Gastroesophageal sphincter (tissue), 4 donors: ENCODE measurements around the gene GLO1. TPM values are rescaled to one million over a fixed set of nuclear protein-coding genes. Genes with fewer than 3 reads are reported as not detected.
A peak's percentile ranks its signal among the peaks of the same experiment; 100 is the strongest.

Source experiments
- ATAC-seq: fragments of 150-250 bp; one replicate; pipeline ENCODE4 v1.9.1; 2016; ENCODE audit warnings: mild to moderate bottlenecking, moderate library complexity
- H3K27ac ChIP-seq, 4 donors: fragments of 200-600 bp; sonication (generic) in 3 of 4; 1 replicate in 3 of 4; 2 replicates in 1 of 4; pipeline ENCODE4 v1.5.1; 2016 to 2019
- H3K27me3 ChIP-seq: fragments of 200-600 bp; sonication (generic); one replicate; pipeline ENCODE4 v1.5.1; 2019
- H3K36me3 ChIP-seq, 2 donors: fragments of 200-600 bp; sonication (generic); one replicate each; pipeline ENCODE4 v1.5.1; 2019; ENCODE audit warnings: control low read depth in 1 of 2
- H3K4me1 ChIP-seq, 3 donors: fragments of 200-600 bp; sonication (generic); 1 replicate in 2 of 3; 2 replicates in 1 of 3; pipeline ENCODE4 v1.5.1; 2016 to 2019; ENCODE audit warnings: control low read depth in 2 of 3
- H3K4me3 ChIP-seq, 2 donors: fragments of 200-600 bp; sonication (generic); one replicate each; pipeline ENCODE4 v1.5.1; 2019; ENCODE audit warnings: mild to moderate bottlenecking in 1 of 2, moderate library complexity in 1 of 2
- H3K9me3 ChIP-seq, 3 donors: fragments of 200-600 bp; sonication (generic); one replicate each; pipeline ENCODE4 v1.5.1; 2017 to 2019; ENCODE audit warnings: control low read depth in 2 of 3
- EP300 ChIP-seq: sonication (generic); formaldehyde crosslinking; IDR thresholded peaks from one replicate; pipeline ENCODE4 v1.6.1; 2017; ENCODE audit warnings: antibody characterized with exemption, mild to moderate bottlenecking
- POLR2A ChIP-seq, 2 donors: fragments of 450-650 bp; IDR thresholded peaks; one replicate each; pipeline ENCODE4 v1.6.1; 2017; ENCODE audit warnings: antibody characterized with exemption in 2 of 2, mild to moderate bottlenecking in 2 of 2, moderate library complexity in 1 of 2
- POLR2AphosphoS5 ChIP-seq: sonication (generic); formaldehyde crosslinking; IDR thresholded peaks from one replicate; pipeline ENCODE4 v1.6.1; 2017; ENCODE audit warnings: antibody characterized with exemption
- whole genome bisulfite sequencing, 2 donors: methylation state at CpG; one replicate each; pipeline ENCODE4 v1.1.5; 2018; ENCODE audit warnings: low coverage in 1 of 2; 5-methylcytosine and 5-hydroxymethylcytosine counted together
- total RNA-seq, 4 donors: library from RNA; depleted of rRNA; stranded (reverse); fragments of >200 nt; gene quantifications; one replicate each; pipeline ENCODE4 v1.1.0, GENCODE V29; 2016
- TF ChIP-seq, protein P1 (sequence below), 4 experiments: fragments of 200-600 bp in 2 of 4; fragments of 450-650 bp in 2 of 4; sonication (generic) in 1 of 4; IDR thresholded peaks; one replicate each; pipeline ENCODE4 v1.5.1; 2017 to 2019; ENCODE audit warnings: antibody characterized with exemption in 4 of 4, mild to moderate bottlenecking in 2 of 4, moderate library complexity in 2 of 4

GLO1 gene
- total RNA-seq, 4 donors from 2014 or later: 72.3 to 109 (median 84.3) TPM

GRCh38 chr6:38719358-38719757, 16.4 kb upstream of the GLO1 start:
- peaks cover 0 to 9% (median 5%) of the 10 kb centered on the region in 3 donors for H3K4me1 ChIP-seq
- no peaks in the 10 kb centered on the region for H3K9me3 ChIP-seq
- no peak for ATAC-seq
- H3K4me3 ChIP-seq: no peak overlapping the region
- H3K27me3 ChIP-seq: peaks cover 48% of the 10 kb centered on the region
- H3K36me3 ChIP-seq: no peaks in the 10 kb centered on the region
- no peak overlapping the region for H3K27ac ChIP-seq
- TF ChIP-seq POLR2AphosphoS5 (no peak), EP300 (no peak), POLR2A (IDR thresholded peaks at IDR 0.05) (no peak)
- TF ChIP-seq, protein P1, sequence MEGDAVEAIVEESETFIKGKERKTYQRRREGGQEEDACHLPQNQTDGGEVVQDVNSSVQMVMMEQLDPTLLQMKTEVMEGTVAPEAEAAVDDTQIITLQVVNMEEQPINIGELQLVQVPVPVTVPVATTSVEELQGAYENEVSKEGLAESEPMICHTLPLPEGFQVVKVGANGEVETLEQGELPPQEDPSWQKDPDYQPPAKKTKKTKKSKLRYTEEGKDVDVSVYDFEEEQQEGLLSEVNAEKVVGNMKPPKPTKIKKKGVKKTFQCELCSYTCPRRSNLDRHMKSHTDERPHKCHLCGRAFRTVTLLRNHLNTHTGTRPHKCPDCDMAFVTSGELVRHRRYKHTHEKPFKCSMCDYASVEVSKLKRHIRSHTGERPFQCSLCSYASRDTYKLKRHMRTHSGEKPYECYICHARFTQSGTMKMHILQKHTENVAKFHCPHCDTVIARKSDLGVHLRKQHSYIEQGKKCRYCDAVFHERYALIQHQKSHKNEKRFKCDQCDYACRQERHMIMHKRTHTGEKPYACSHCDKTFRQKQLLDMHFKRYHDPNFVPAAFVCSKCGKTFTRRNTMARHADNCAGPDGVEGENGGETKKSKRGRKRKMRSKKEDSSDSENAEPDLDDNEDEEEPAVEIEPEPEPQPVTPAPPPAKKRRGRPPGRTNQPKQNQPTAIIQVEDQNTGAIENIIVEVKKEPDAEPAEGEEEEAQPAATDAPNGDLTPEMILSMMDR (IDR thresholded peaks at IDR 0.05): no peak
- 60 to 100% methylated on average over 1 of the region's 1 CpG for WGBS, 2 donors

GRCh38 chr6:38716825-38717224, 13.9 kb upstream of the GLO1 start:
- Histone ChIP-seq H3K27me3 (peaks cover 63% of the 10 kb centered on the region), H3K4me1 (peaks cover 0 to 9% (median 5%) of the 10 kb centered on the region in 3 donors), H3K27ac (no peak overlapping the region), H3K4me3 (no peak overlapping the region), H3K9me3 (no peaks in the 10 kb centered on the region), H3K36me3 (no peaks in the 10 kb centered on the region)
- TF ChIP-seq EP300 (no peak), POLR2A (IDR thresholded peaks at IDR 0.05) (no peak), POLR2AphosphoS5 (no peak)
- TF ChIP-seq, protein P1 (IDR thresholded peaks at IDR 0.05): no peak
- no peak for ATAC-seq
- WGBS, 2 donors: 89% methylated on average over 2 of the region's 2 CpGs; no CpG with 5 or more reads in 1 of the 2 donors

- Histone ChIP-seq H3K9me3 (no peaks in the 10 kb centered on the region), H3K4me3 (peak within 1 kb of the TSS in 1 of 2 donors; percentile 41), H3K27me3 (peaks cover 69% of the 10 kb centered on the region), H3K36me3 (no peaks in the 10 kb centered on the region), H3K27ac (no peak within 1 kb of the TSS), H3K4me1 (peaks cover 0 to 9% (median 5%) of the 10 kb centered on the region in 3 donors)
- WGBS, 2 donors: 0 to 7% methylated on average over 5 to 6 of the region's 44 CpGs
- ATAC-seq: no peak
- TF ChIP-seq POLR2AphosphoS5: no peak
- TF ChIP-seq EP300: no peak
- TF ChIP-seq, protein P1 (IDR thresholded peaks at IDR 0.05): no peak
- no peak for TF ChIP-seq POLR2A (IDR thresholded peaks at IDR 0.05)
These were observed 12.2 kb upstream of the GLO1 start, which contains the start of gene DNAH8 for GRCh38 chr6:38715016-38715689. Gene DNAH8, plus strand, starts transcription at chr6:38715311. Its CDS starts 7,499 bp downstream, at chr6:38722810.

GRCh38 chr6:38714239-38715015, 11.5 kb upstream of the GLO1 start:
- no peak for TF ChIP-seq POLR2AphosphoS5
- TF ChIP-seq, protein P1 (IDR thresholded peaks at IDR 0.05): no peak
- TF ChIP-seq EP300: no peak
- no peaks in the 10 kb centered on the region for H3K36me3 ChIP-seq
- no peak overlapping the region for H3K27ac ChIP-seq
- no peaks in the 10 kb centered on the region for H3K9me3 ChIP-seq
- H3K4me3 ChIP-seq: peak overlapping the region in 1 of 2 donors; percentile 41
- no peak for ATAC-seq
- peaks cover 61% of the 10 kb centered on the region for H3K27me3 ChIP-seq
- peaks cover 0 to 9% (median 5%) of the 10 kb centered on the region in 3 donors for H3K4me1 ChIP-seq
- WGBS, 2 donors: 33 to 35% methylated on average over 3 to 4 of the region's 4 CpGs
